ENCODE measurements around the gene AGAP1. TPM values are rescaled to one million over a fixed set of nuclear protein-coding genes. Genes with fewer than 3 reads are reported as not detected.

The AGAP1 gene
- total and polyA plus RNA-seq, 7 donors, result 10.8 to 42.7 (median 18.6) TPM

- no peak overlapping the region for H3K27ac ChIP-seq
- no peaks in the 10 kb centered on the region for H3K9me3 ChIP-seq
- H3K4me3 ChIP-seq, result no peak overlapping the region
- H3K4me1 ChIP-seq, result no peaks in the 10 kb centered on the region
- intact Hi-C loops (cut with DNase I), result no loop called here
- TF ChIP-seq EP300 (IDR thresholded peaks at IDR 0.05), result no peak
- no peak for TF ChIP-seq POLR2A (IDR thresholded peaks at IDR 0.05)
- TF ChIP-seq CTCF (IDR thresholded peaks at IDR 0.05), result no peak
- TF ChIP-seq POLR2AphosphoS5 (IDR thresholded peaks at IDR 0.05), result no peak
- 96% methylated on average over 11 of the region's 11 CpGs for WGBS, 2 donors
- no peak for DNase-seq
- no peaks in the 10 kb centered on the region for H3K27me3 ChIP-seq
- no peaks in the 10 kb centered on the region for H3K36me3 ChIP-seq
Observed at GRCh38 chr2:235847576-235847975, 353.7 kb downstream of the AGAP1 start.

GRCh38 chr2:235848055-235848454 lies 354.2 kb downstream of the AGAP1 start:
- H3K27ac ChIP-seq, result no peak overlapping the region
- intact Hi-C loops (cut with DNase I), result no loop called here
- no peaks in the 10 kb centered on the region for H3K9me3 ChIP-seq
- no peak for DNase-seq
- no peak overlapping the region for H3K4me3 ChIP-seq
- no peaks in the 10 kb centered on the region for H3K27me3 ChIP-seq
- no peaks in the 10 kb centered on the region for H3K36me3 ChIP-seq
- TF ChIP-seq POLR2AphosphoS5 (IDR thresholded peaks at IDR 0.05) (no peak), POLR2A (IDR thresholded peaks at IDR 0.05) (no peak), CTCF (IDR thresholded peaks at IDR 0.05) (no peak), EP300 (IDR thresholded peaks at IDR 0.05) (no peak)
- H3K4me1 ChIP-seq, result no peaks in the 10 kb centered on the region
- WGBS, 2 donors, result 91 to 92% methylated on average over 4 of the region's 4 CpGs

- Histone ChIP-seq H3K4me1 (no peaks in the 10 kb centered on the region), H3K4me3 (no peak overlapping the region), H3K27me3 (no peaks in the 10 kb centered on the region), H3K9me3 (no peaks in the 10 kb centered on the region), H3K27ac (no peak overlapping the region), H3K36me3 (no peaks in the 10 kb centered on the region)
- 87 to 90% methylated on average over 7 of the region's 7 CpGs for WGBS, 2 donors
- DNase-seq, result no peak
- TF ChIP-seq CTCF (IDR thresholded peaks at IDR 0.05), result no peak
- no peak for TF ChIP-seq POLR2AphosphoS5 (IDR thresholded peaks at IDR 0.05)
- no peak for TF ChIP-seq POLR2A (IDR thresholded peaks at IDR 0.05)
- TF ChIP-seq EP300 (IDR thresholded peaks at IDR 0.05), result no peak
- intact Hi-C loops (cut with DNase I), result no loop called here
Observed at GRCh38 chr2:235848946-235849345, 355.1 kb downstream of the AGAP1 start.

GRCh38 chr2:235849489-235849888 lies 355.6 kb downstream of the AGAP1 start:
- no peak overlapping the region for H3K4me3 ChIP-seq
- no peak for DNase-seq
- H3K4me1 ChIP-seq, result no peaks in the 10 kb centered on the region
- no peaks in the 10 kb centered on the region for H3K9me3 ChIP-seq
- TF ChIP-seq POLR2AphosphoS5 (IDR thresholded peaks at IDR 0.05), result no peak
- TF ChIP-seq CTCF (IDR thresholded peaks at IDR 0.05), result no peak
- no peak for TF ChIP-seq EP300 (IDR thresholded peaks at IDR 0.05)
- TF ChIP-seq POLR2A (IDR thresholded peaks at IDR 0.05), result no peak
- no peak overlapping the region for H3K27ac ChIP-seq
- no peaks in the 10 kb centered on the region for H3K27me3 ChIP-seq
- WGBS, 2 donors, result 92 to 97% methylated on average over 10 of the region's 10 CpGs
- intact Hi-C loops (cut with DNase I), result no loop called here
- no peaks in the 10 kb centered on the region for H3K36me3 ChIP-seq

- H3K27me3 ChIP-seq, result no peaks in the 10 kb centered on the region
- intact Hi-C loops (cut with DNase I), result no loop called here
- 86 to 88% methylated on average over 5 of the region's 5 CpGs for WGBS, 2 donors
- H3K36me3 ChIP-seq, result no peaks in the 10 kb centered on the region
- H3K9me3 ChIP-seq, result no peaks in the 10 kb centered on the region
- TF ChIP-seq CTCF (IDR thresholded peaks at IDR 0.05) (no peak), POLR2AphosphoS5 (IDR thresholded peaks at IDR 0.05) (no peak), EP300 (IDR thresholded peaks at IDR 0.05) (no peak), POLR2A (IDR thresholded peaks at IDR 0.05) (no peak)
- no peaks in the 10 kb centered on the region for H3K4me1 ChIP-seq
- DNase-seq, result no peak
- H3K4me3 ChIP-seq, result no peak overlapping the region
- no peak overlapping the region for H3K27ac ChIP-seq
Observed at GRCh38 chr2:235850289-235850688, 356.4 kb downstream of the AGAP1 start.

All from sigmoid colon (tissue), 7 donors.